Heart left ventricle (tissue), 13 donors: ENCODE measurements around the gene ZDHHC14.

Experiments used
- CTCF ChIP-seq, 12 donors: fragments of 200-600 bp; sonication (generic) in 4 of 12; IDR thresholded peaks; one replicate each; pipeline versions ENCODE4 v1.5.0 to v1.8.0; 2018 to 2022; ENCODE audit warnings: antibody characterized with exemption in 12 of 12, mild to moderate bottlenecking in 5 of 12
- POLR2A ChIP-seq, 2 donors: fragments of 450-650 bp; IDR thresholded peaks; one replicate each; pipeline ENCODE4 v1.6.1; 2017; ENCODE audit warnings: antibody characterized with exemption in 2 of 2, mild to moderate bottlenecking in 2 of 2, moderate library complexity in 2 of 2
- donor health status: ischemic (EF 13 %, LVEDD 7.1; RV severe dilation, severe dysfunction).
- donor health status: DM: no; HTN: yes; CAD: no.
- donor health status: DM: no; HTN: no; CAD: no.
- donor health status: ischemic (EF 25% LVEDD 6.9; RV normal size, moderate dysfunction).
- donor health status: ischemic (EF 25% LVEDD 5.7; RV mildly dilated, moderate dysfunction).
- donor health status: ischemic (EF 35%, LVEDD 5.7; RV mildly dilated, moderate dysfunction).
- donor health status: nonischemic (EF 11% LVEDD 7.7; RV severe dilation, severe dysfunction).
- donor health status: DM: yes; HTN: yes; CAD: no.
- donor health status: PGD.
- donor health status: ischemic (EF 29% LVEDD 5.4; RV normal size, mild dysfunction).
- donor health status: nonischemic (EF 23%, LVEDD 6.1; RV moderate dilation, normal function).

GRCh38 chr6:157525918-157526425 lies 145.0 kb downstream of the ZDHHC14 start:
- TF ChIP-seq CTCF (IDR thresholded peaks at IDR 0.05) (no peak), POLR2A (IDR thresholded peaks at IDR 0.05) (no peak)
